Activated CD4-positive, alpha-beta T cell treated with anti-CD3 and anti-CD28 coated beads, Interleukin-2, amount 50 U/mL, for 24 hours (primary cell): Measurements from ENCODE around the gene KRT77.

Experiments used
- DNase-seq, 2 donors: peaks; one replicate each; pipeline ENCODE4 v3.0.0-alpha.2; 2020; ENCODE audit warnings: low read depth in 1 of 2, low spot score in 1 of 2

KRT77 gene

GRCh38 chr12:52694151-52694550 lies 9.2 kb downstream of the KRT77 start:
- no peak for DNase-seq

- DNase-seq = no peak
Measured at GRCh38 chr12:52693261-52693660, 10.1 kb downstream of the KRT77 start.

DNA sequence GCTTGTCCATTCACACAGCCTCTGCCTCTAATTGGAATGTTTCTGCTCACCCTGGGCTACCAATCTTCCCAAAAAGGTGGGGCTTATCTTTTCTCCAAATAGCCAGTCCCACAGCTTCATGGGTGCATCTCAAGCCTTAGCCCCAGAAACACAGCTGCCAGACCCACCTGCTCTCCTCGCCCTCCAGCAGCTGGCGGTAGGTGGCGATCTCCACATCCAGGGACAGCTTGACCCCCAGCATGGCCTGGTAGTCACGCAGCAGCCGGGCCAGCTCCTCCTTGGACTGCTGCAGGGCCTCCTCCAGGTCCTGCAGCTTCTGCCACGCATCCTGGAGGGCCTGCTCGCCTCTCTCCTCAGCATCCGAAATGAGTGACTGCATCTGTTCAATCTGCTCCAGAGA lies 11.1 kb downstream of the KRT77 start:
- DNase-seq = no peak

- DNase-seq = no peak
Measured at GRCh38 chr12:52691841-52692150, 11.5 kb downstream of the KRT77 start.

GRCh38 chr12:52691076-52691840 lies 12.1 kb downstream of the KRT77 start:
- DNase-seq = peak in 1 of 2 donors; percentile 8

DNA sequence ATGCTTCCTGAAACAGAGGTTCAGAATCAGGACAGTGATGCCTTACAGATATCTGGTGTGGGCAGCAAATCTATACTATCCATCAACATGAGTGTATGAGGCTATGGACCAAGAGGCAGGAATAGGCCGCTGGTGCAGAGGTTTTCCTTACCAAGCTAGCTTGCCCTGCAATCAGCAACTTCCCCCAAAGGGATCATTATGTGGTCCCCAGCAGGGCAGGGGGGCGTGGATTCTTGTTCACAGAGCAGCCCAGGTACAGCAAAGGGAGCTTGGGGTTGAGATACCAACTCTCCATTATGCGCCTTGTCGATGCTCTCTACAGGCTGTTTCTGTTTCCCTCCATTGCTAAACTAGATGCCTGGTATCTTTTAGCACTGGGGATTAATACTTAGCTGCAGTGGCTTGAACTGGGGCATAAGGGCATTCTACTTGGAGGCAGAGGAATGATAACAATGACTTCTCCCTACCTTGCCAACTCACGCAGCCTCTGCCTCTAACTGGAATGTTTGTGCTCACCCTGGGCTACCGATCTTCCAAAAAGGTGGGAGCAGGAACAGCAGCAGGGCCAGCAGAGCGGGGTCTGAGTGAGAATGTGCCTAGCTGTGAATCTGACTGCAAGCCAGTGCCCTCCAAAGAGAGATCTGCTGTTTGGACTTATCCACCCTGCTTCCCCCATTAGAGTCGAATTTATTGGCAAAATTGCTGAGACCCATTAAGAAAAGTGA lies 12.8 kb downstream of the KRT77 start:
- no peak for DNase-seq

- DNase-seq = no peak
Measured at GRCh38 chr12:52689936-52690335, 13.4 kb downstream of the KRT77 start.

DNA sequence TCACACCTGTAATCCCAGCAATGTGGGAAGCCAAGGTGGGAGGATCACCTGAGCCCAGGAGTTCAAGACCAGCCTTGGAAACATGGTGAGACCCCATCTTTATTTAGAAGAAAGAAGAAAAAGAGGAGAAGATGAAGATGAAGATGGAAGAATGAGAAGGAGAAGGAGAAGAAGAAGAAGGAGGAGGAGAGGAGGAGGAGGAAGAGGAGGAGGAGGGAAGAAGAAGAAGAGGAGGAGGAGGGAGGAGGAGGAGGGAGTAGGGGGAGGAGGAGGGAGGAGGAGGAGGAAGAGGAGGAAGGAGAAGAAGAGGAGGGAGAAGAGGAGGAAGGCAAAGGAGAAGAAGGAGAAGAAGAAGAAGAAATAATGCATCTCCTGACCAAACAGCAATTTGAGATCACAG lies 14.1 kb downstream of the KRT77 start:
- DNase-seq = no peak

GRCh38 chr12:52688481-52688880 lies 14.8 kb downstream of the KRT77 start:
- no peak for DNase-seq

DNA sequence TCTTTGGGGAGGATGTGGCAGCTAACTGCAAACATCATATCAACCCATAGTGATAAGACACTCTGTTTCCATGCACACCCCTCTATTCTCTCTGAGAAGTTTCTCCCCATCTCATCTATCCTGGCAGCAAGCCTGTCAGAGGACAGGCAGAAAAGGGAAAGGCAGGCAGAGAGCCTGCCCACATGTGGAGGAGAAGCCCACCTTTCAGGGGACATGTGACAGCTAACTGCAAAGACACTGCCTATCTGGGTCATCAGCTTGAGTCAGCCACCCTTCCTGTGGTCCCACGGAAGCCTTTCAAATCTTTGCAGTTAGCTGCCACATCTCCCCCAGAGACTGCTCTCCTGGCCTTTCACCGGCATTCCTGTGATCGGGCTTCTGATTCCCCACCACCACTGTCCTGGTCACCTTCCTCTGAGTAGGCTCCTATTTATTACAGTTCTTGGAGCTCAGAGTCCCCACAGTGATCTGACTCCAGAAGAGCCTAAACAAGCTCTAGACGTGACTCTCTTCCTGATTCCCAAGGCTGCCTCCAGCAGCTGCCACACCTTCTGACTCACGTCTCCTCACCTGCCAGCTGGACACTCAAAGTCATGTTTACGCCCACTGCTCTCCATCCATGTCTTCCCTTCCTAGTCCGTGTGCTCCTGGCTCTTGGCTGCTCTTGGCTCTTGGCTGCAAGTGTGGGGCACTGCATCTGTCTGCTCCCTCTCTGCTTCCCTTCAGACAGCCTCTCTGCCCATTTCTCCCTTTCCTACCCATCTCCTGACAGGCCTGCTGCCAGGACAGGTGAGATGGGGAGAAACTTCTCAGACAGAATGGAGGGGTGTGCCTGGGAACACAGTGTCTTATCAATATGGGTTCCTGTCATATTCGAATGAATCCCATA lies 15.6 kb downstream of the KRT77 start:
- no peak for DNase-seq

DNA sequence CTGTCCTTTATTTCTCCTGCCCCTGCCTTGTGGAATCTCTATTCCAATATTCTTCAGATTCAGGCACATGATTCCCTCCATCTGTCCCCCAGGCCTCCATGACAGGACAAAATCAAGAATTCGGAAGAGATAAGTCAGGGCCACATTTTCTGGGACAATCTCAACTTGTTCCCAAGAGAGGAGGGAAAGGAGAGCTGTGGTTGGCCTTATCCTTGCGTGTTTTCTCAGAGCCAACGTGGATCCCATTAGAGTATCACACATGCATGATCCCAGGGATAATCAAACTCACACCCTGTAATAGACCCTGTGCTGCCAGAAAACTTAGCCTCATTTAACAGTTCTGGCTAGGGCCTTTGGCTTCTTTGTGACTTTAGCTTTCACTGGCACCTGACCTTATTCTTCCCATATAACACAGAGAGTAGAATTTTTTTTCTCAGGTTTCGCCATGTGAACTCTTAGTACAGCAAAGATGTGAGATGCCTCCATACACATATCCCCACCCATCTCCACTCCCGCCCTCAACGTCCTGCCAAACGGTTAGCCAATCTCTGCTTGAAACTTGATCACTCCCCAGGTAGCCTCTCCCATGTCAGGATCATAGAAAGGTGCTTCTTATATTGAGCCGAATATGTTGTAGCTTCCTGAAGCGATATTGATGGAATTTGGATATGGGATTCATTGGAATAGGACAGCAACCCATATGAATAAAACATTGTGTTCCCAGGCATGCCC lies 16.4 kb downstream of the KRT77 start:
- no peak for DNase-seq

DNA sequence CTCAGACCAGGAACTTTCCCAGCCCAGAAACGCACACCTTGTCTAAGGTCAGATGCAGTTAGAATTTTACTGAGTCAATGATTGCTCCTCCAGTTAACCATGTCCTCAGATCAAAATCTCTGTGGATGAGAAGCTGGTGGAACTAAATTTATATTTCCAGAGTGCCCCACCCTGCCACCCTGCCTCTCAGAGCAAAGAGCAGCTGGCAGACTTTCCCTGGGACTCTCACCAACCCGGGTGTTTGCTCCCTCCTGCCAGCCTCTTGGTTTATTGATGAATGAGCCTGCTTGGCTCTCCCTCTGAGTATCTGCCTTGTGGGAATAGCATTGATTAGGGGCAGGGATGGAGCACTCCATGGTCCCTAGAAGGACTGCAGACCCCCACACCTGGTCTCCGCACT lies 17.3 kb downstream of the KRT77 start:
- no peak for DNase-seq

GRCh38 chr12:52685406-52685890 lies 17.9 kb downstream of the KRT77 start:
- DNase-seq = no peak

DNA sequence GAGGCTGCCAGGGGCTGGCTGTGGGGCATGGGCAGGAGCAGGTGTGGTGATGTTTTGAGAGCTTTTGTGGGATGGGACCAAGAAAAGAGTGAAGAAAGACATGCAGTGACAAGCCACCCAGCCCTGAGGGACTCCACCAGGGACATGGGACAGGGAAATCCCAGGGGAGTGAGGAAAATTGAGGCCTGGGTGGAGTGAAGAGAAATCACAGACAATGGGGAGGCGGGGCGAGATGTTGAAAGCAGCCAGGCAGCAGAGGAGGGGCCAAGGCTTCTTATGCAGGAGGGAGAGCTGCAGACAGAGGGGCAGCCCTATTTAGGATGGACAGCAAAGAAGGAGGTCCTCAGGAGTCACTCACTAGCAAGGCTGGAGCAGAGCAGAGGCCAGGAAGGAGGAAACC lies 18.9 kb downstream of the KRT77 start:
- DNase-seq = no peak

DNA sequence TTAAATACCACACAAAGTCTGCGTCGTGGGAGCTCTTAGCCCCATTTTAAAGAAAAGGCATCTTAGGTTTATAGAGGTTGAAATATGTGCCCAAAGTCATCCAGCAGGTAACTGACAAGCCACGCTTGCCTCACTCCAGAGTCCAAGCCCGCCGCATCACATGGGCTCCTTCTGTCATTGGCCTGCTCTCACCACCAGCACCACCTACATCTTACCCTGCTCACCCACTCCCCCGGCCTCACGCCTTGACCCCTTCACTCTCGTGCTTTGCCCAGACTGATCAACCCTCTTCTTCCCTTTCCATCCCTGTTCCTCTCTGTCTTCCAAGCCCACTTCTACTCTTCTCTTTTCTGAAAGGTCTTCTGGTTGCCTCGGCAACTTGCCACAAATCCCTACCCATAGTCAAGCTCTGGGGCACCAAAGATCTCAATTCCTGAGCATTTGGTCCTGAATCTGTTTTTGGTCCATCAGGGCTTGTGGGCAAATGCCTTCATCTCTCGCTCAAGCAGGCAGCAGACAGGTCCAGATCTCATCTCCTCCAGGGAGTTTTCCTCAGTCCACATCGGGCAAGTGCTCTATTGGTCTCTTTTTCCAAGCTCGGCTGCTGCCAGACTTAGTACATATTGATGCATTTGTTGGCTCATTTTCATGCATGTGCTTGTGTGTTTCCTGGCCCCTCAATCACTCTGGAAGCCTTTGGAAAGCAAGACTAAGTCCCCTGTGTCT lies 19.6 kb downstream of the KRT77 start:
- DNase-seq = no peak

DNA sequence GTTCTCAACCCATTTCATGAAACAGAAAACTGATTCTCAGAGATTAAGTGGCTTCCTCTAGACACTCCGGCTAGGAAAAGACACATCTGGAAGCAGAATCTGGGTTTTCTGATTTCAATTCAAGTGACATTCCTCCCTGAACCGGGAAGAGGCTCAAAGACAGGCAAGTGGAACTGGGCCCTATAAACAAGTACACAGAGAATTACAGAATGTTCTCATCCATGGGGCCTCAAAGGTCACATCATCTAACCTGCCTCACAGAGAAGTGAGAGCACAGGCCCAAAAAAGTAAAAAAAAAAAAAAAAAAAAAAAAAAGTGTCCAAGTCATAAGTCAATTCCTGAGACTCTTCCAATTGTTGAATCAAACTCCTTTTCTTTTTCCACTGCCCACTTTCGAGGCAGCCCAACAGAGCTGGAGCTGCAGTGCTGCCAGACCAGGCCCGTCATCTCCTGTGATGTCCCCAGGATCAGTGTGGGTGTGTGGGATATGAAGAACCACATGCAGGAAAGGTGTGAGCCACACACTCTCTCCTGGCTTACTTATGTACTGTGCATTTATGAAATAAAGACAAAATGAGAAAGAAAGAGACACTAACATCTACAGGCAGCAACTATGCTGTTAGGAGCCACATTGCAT lies 20.3 kb downstream of the KRT77 start:
- DNase-seq = no peak

- DNase-seq = no peak
Measured at GRCh38 chr12:52682381-52682660, 21.0 kb downstream of the KRT77 start.

DNA sequence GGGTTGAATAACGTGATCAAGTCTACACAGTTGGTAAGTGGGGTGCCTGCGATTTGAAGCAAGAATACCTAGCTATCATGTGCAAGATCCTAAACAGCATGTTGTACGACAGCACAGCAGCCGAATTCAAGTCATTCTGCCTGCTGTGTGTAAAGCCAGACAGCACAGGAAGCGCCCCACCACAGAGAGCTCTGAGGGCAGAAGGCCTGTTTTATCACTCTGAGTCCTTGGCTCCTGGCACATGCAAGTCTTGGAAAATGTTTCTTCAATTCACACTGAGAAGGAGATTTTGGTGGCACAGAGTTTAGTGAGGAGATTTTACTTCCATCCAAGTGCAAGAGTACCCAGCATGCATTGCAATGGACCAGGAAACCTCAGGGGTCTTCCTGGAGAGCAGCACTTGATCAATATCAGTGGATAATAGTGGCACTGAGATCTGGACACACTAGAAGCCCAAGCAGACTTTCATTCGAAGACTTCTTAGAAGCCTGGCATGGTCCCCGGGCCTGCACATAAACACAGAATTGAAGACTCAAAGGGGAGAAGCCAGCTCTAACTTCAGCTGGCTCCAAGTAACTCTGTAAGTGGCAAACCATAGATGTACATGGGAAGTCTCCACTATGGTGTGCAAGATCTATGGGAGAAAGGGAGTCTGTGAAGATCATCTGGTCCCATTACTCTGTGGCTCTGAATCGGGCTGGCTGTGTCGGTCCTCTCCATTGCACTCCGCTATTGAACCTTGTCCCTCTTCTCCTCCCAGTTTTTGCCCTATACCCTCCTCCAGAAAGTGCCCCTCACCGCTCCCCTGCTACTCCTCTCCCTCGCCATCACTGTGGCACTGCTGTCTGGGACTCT lies 21.6 kb downstream of the KRT77 start:
- peak in 1 of 2 donors; percentile 13 for DNase-seq

GRCh38 chr12:52680363-52680762 lies 23.0 kb downstream of the KRT77 start, which contains the start of gene KRT1:
KRT1 (minus strand) TSS chr12:52680407; CDS start chr12:52680348, 59 bp downstream.
- no peak for DNase-seq
